Stimulated activated CD4-positive, alpha-beta T cell treated with anti-CD3 and anti-CD28 coated beads, TNF-alpha, amount 100 ng/mL, for 24 hours (primary cell): Measurements from ENCODE around the gene NANOG.
"Not testable (repeated sequence)": the region's sequence is repeated elsewhere in the genome, so short reads cannot be mapped to it uniquely, and the experiment has no call there.

Experiments
- DNase-seq, 3 experiments: peaks; one replicate each; pipeline ENCODE4 v3.0.0-alpha.2; 2020; ENCODE audit warnings: low read depth in 3 of 3

Gene NANOG

GRCh38 chr12:7788884-7789528 lies at the start of gene NANOG:
NANOG (plus strand) TSS chr12:7789402; CDS start chr12:7789615, 213 bp downstream.
- not testable (repeated sequence) for DNase-seq

- DNase-seq, result no peak
Measured at GRCh38 chr12:7747246-7747645, 42.0 kb upstream of the NANOG start, which contains the start of gene CLEC4C. CLEC4C (minus strand) TSS chr12:7747375; CDS start chr12:7747348, 27 bp downstream.

GRCh38 chr12:7748852-7749251 lies 40.4 kb upstream of the NANOG start:
- no peak for DNase-seq

- no peak for DNase-seq
Measured at GRCh38 chr12:7749442-7749841, 39.8 kb upstream of the NANOG start.

GRCh38 chr12:7750350-7750749 lies 38.9 kb upstream of the NANOG start:
- no peak for DNase-seq

GRCh38 chr12:7751394-7751793 lies 37.8 kb upstream of the NANOG start:
- no peak for DNase-seq

- DNase-seq, result not testable (repeated sequence)
Measured at GRCh38 chr12:7751941-7752922, 37.0 kb upstream of the NANOG start.

GRCh38 chr12:7755668-7756067 lies 33.5 kb upstream of the NANOG start:
- DNase-seq, result not testable (repeated sequence)

- no peak for DNase-seq
Measured at GRCh38 chr12:7756993-7757392, 32.2 kb upstream of the NANOG start.

GRCh38 chr12:7758766-7759140 lies 30.4 kb upstream of the NANOG start:
- no peak for DNase-seq

GRCh38 chr12:7769999-7770398 lies 19.2 kb upstream of the NANOG start:
- DNase-seq, result no peak

GRCh38 chr12:7781274-7781673 lies 7.9 kb upstream of the NANOG start:
- no peak for DNase-seq

GRCh38 chr12:7782055-7782454 lies 7.1 kb upstream of the NANOG start:
- no peak for DNase-seq

GRCh38 chr12:7783433-7783832 lies 5.8 kb upstream of the NANOG start:
- DNase-seq, result not testable (repeated sequence)

GRCh38 chr12:7784701-7785100 lies 4.5 kb upstream of the NANOG start:
- no peak for DNase-seq

GRCh38 chr12:7787574-7788293 lies 1.5 kb upstream of the NANOG start:
- no peak for DNase-seq

GRCh38 chr12:7788294-7788660 lies 925 bp upstream of the NANOG start:
- no peak for DNase-seq

GRCh38 chr12:7793211-7793610 lies 4.0 kb downstream of the NANOG start:
- no peak for DNase-seq

- DNase-seq, result not testable (repeated sequence)
Measured at GRCh38 chr12:7797269-7797668, 8.1 kb downstream of the NANOG start.

GRCh38 chr12:7797698-7798398 lies 8.6 kb downstream of the NANOG start:
- no peak for DNase-seq

GRCh38 chr12:7798750-7799308 lies 9.6 kb downstream of the NANOG start:
- DNase-seq, result not testable (repeated sequence)
